GM19035 (cell line): ENCODE measurements around the gene MRFAP1.
A peak's percentile ranks its signal among the peaks of the same experiment; 100 is the strongest.
"Not testable (repeated sequence)": the region's sequence is repeated elsewhere in the genome, so short reads cannot be mapped to it uniquely, and the experiment has no call there.

Experiments
- ATAC-seq: cut with Tn5 transposase; IDR thresholded peaks from one replicate; pipeline ENCODE4 v1.9.1; 2021; ENCODE audit not compliant: unreplicated experiment

Gene MRFAP1

DNA sequence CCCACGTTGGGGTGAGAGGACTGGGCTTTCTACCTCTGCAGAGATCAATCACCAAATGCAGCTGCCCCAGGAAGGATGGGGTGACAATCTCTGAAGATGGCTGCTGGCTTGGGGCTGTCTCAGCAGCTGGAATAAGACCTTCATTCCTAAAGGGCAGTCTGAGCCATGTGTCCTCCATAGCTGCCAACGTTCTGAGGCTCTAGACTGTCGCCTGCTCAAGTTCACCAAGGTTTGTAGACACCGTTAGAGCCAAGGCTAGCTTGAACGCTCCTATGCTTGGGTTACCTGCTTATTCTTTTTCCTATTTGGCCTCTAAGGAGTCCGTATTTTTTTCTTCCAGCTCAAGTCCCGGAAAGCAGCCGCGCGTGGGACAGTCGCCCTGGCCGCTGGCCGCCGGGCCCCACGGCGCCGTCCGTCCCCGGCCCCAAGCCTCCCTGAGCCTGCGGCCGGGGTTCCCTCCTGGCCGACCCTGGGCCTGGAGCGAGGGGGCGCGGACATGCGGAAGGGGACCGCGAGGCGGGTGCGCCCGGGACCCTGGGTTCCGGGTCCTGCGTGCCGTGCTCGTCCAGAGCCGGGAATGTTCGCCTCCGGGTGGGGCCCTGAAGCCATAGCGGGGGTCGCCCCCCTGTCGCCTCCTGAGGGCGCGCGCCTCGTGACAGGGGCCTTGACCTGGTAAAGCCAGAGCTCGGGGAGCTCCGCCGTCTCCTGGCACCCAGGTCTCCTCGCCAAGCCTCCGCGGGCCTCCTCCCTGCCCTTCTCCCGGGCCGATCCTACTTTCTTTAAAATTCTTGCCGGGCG is 23.3 kb downstream of the MRFAP1 start:
- no peak for ATAC-seq

DNA sequence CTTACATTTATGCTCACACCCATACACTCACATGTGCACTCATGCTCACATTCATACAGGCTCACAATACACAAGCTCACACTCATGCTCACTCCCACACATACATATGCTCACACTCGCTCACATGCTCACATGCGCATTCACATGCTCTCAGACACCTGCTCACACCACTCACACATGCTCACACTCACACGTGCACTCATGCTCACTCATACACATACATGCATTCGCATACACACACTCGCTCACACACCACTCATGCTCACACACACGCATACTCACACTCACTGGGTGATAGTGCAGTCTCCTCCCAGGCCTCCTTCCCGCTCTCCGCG is 24.8 kb downstream of the MRFAP1 start:
- no peak for ATAC-seq

DNA sequence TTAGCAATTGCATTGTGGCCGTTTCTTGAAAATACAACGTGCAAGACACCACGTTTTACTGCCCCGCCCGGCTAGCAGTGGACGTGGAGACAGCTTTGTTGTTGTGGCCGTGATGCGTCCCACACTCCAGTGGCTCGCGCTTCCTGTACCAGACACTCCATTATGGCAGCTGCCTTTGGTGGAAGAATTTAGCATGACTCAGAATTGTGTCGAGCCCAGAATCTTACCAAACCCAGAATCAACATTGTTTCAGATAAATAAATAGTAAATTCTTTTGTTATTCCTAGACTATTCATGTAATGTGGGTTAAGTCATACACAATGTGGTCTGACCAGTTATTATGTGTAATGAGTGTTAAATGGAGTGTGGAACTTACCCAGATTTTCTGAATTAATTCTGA is 27.9 kb downstream of the MRFAP1 start:
- ATAC-seq: no peak

DNA sequence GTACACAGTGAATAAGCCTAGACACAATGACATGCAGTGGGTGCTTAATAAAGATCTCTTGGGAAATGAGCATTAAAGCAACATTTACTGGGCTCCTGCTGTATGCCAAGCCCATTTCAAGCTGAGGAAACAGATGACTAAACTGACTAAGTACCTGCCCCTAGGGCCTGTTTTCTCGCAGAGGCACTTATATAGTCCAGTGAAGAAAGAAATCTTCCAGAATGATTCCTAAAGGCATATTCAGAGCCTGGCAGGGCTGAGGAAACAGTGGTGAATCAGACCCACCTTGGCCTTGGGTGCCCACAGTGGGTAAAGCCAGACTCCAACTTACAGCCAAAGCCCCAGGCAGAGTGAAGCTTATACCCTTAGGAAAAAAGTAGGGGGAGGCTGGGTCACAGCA is 31.2 kb downstream of the MRFAP1 start:
- no peak for ATAC-seq

DNA sequence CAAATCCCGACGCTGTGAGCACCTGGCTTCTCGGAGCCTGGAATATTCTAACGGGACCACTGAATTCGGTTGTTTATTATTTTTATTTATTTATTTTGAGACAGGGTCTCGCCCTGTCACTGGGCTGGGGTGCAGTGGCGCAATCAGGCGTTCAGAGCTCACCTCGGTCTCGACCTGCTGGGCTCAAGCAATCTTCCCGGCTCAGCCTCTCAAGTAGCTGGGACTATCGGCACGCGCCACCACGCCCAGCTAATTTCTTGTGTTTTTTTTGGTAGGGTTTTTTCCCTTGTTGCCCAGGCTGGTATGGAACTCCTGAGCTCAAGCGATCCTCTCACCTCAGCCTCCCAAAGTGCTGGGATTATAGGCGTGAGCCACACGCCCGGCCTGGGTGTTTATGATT is 31.6 kb downstream of the MRFAP1 start:
- no peak for ATAC-seq

DNA sequence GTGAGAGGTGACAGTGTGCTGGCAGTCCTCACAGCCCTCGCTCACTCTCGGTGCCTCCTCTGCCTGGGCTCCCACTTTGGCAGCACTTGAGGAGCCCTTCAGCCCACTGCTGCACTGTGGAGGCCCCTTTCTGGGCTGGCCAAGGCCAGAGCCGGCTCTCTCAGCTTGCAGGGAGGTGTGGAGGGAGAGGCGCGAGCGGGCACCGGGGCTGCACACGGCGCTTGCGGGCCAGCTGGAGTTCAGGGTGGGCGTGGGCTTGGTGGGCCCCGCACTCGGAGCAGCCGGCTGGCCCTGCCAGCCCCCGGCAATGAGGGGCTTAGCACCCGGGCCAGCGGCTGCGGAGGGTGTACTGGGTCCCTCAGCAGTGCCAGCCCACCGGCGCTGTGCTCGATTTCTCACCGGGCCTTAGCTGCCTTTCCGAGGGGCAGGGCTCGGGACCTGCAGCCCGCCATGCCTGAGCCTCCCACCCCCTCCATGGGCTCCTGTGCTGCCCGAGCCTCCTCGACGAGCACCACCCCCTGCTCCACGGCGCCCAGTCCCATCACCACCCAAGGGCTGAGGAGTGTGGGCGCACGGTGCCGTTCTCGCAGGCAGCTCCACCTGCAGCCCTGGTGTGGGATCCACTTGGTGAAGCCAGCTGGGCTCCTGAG is 32.2 kb downstream of the MRFAP1 start:
- ATAC-seq: not testable (repeated sequence)

DNA sequence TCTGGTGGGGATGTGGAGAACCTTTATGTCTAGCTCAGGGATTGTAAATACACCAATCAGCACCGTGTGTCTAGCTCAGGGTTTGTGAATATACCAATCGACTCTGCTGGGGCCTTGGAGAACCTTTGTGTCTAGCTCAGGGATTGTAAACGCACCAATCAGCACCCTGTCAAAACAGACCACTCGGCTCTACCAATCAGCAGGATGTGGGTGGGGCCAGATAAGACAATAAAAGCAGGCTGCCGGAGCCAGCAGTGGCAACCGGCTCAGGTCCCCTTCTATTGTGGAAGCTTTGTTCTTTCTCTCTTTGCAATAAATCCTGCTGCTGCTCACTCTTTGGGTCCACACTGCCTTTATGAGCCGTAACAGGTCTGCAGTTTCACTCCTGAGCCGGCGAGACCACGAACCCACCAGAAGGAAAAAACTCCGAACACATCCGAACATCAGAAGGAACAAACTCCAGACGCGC is 32.7 kb downstream of the MRFAP1 start:
- ATAC-seq: not testable (repeated sequence)

DNA sequence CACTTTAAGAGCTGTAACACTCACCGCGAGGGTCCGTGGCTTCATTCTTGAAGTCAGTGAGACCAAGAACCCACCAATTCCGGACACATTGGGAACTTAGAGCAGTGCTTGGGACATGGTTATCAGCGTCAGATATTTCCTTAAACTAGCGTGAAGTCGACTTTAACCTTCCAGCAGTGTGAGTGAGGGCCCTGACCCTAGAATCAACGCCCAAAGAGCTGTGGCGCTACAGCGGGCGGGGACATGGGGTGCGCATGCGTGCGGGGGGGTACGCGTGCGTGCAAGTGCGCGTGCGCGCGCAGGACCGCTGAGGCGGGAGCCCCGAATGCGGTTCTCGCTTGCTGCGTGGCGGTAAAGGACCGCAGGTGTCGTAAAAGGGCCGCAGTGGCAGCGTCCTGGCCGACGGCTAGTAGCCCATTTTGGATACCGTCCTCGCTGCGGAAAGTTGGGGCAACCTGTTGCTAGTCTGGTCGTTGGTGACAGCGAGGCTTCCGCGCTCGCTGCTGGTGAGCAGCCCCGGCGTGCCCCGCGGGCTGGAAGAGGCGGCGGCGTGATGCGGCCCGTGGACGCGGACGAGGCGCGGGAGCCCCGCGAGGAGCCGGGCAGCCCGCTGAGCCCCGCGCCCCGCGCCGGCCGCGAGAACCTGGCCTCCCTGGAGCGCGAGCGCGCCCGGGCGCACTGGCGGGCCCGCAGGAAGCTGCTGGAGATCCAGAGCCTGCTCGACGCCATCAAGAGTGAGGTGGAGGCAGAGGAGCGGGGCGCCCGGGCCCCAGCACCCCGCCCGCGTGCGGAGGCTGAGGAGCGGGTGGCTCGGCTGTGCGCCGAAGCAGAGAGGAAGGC is 33.4 kb downstream of the MRFAP1 start:
- peak; percentile 85 for ATAC-seq

DNA sequence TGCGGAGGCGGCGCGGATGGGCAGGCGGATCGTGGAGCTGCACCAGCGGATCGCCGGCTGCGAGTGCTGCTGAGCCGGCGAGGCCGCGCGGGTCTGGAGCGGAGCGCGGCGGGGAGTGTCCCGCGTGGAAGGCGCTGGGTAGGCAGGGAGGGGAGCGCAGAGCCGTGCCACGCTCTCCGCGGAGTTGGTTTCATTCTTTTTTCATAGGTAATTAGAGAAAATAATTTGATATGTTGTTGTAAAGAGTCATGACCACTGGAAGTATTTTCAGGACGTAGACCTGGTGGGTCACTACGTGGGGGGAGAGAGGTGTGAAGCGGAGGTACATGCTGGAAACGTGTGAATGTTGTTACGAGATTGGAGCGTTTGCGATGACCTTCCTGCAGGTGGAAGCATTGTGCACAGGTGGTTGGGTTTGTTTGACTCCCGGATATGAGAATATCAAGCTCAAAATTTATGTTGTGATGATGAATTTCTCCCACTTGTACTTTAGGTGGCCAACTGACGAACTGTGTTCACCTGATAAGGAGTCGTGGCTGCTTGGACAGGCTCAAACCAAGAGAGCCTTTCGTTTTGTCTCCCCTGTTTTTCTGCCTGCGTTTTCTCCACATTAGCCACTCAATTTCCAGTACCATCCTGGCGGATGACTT is 34.1 kb downstream of the MRFAP1 start:
- ATAC-seq: peak; percentile 44

DNA sequence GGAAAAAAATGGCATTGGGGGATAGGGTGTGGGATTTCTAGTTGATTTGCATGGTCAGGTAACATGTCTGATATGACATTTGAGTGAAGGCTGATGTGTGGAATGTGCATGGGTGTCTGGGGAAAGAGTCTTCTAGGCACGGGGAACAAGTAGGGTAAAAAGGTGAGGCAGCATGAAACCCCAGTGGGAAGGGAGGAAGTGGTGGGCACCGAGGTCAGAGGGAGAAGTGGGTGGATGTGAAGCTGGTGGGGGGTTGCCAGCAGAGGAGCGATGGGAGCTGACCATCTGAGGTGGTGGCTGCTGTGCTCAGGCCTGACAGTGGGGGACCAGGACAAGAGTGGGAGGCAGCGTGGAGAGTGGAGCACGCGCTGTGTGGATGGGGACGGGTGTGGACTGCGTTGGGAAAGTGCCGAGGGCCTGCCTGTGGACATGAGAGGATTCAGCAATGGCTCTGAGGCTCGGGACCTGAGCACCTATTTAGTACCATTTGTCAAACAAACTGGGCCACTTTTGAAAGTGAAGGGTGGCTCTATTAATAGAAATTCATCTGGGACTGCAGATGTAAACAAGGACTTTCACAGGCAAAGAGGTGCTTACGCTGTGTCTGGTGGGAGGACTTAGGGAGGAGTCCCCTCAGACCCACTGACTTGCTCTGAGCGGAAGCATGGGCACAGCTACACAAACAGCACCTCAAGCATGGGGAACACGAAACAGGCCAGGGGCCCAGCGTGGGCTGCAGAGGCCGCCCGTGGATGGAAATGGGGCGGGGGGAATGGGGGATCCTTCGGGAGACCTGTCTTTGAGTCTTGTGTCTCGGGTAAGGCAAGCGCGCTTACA is 36.5 kb downstream of the MRFAP1 start:
- no peak for ATAC-seq

DNA sequence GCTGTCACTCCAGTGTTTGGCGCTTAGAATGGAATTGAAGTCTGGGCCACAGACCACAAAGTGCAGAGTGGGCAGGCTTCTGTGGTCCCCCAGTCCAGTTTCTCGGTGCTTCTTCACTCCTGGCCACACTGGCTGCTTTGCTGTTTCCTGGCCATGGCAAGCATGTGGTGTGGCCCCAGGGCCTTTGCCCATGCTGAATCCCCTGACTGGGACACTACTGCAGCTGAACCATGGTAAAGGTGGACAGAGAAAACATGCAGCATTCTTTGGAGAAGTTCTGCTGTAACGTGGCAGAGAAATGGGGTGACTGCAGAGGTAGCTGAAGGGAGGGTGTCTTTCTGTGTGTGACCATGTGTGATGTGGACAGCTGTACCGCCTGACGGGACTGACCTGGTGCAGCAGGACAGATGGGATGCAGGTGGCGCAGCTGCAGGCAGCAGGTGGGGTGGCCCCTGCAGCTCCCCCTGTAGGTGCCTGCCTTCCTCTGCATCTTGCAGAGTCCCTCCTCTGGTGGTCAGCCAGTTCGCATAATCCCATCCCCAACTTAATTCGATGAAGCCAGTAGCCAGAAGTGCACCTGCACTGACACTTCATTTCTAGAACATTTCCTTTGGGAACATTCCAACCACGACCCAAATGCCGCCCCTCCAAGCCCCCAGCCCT is 40.0 kb downstream of the MRFAP1 start:
- ATAC-seq: no peak

DNA sequence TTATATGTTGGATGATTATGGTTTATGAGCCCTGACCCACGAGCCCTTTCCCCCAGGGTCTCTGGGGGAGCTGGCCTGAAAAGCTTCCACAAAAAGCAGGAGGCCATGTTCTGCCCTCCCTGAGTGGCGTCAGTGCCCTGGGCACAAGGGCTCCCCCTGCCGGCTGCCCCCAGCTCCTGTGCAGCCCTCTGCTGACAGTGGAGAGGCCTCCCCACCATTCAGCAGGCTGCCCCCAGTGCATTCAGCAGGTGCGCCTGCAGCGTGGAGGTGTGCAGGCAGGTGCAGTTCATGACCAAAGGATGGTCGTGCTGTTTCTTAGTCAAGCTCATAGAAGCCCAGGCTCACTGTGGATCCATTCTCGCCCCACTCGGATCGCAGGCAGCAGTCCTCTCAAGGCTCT is 40.7 kb downstream of the MRFAP1 start:
- no peak for ATAC-seq

DNA sequence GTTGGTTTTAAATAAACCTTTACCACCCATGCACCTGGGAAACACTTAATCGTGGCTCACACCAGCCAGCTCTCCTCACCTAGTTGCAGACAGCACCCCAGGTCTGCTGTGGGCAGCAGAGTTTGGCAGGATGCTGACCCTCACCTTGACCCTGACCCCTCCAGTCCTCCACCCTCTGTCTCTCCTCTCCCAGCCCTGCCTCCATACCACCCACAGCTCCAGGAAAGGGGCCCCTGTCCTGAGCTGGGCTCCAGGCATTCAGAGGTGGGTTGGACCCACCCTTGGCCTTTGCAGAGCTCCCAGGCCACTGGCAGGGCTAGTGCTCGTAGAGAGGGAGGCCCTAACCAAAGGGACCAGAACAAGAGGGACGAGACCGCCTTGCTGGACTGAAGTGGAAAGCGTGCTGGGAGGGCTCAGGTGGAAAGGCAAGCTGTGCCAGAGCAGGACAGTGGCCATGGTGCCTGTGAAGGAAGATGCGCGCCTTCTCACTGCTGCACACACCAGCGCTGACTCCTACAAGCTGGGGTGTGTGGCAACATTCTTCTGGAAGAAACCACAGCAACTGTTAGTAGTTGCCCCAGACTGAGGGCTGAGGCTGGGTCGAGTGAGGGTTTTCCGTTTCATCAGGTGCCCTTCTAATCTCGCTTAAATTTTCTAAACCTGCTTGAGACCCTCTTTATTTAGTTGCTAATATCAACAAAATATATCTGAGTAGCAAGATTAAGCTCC is 42.5 kb downstream of the MRFAP1 start:
- no peak for ATAC-seq

DNA sequence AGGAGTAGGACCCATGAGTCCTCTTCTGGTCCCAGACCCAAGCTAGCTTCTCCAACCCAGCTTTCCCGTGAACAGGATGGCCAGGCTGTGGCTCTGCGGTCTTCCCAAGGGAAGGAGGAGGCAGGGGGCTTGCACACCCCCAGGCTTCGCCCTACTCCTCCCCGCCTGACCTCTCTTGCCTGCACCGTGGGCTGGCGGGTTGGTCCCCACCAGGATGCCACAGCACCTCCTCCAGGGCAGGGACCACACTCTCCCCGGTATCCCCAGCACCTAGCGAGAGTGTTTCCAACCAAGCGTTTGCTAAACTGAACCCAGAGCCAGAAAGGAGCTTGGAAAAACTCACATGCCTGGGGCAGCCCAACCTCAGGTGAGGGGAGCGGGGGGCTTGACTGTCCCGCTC is 44.2 kb downstream of the MRFAP1 start:
- no peak for ATAC-seq

DNA sequence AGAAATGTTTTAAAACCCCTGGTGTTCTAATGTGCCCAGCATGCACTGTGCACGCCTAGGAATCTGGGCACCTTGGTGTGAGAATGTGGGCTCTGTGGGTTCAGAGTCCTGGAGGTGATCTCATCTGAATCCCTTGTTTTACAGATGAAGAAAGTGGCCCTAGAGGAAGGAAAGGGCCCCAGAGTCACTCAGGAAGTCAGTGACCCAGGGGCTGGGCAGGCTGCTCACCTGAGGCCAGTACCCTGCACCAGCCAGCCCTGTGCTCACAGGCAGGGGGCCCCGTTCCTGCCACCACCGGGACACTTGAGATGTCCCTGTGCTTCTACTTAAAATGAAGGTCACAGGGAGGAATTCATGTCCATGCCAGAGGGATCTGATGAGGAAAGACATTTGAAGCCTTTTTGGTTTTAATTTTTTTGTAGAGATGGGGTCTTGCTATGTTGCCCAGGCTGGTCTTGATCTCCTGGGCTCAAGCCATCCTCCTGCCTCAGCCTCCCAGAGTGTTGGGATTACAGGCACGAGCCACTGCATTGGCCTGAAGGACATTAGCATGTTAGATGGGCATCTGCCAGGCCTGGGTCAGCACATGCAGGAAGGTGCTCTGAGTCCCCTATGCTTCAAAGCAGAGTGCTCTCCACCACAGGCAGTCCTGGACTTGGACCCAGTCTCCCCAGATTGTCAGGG is 45.8 kb downstream of the MRFAP1 start:
- no peak for ATAC-seq

DNA sequence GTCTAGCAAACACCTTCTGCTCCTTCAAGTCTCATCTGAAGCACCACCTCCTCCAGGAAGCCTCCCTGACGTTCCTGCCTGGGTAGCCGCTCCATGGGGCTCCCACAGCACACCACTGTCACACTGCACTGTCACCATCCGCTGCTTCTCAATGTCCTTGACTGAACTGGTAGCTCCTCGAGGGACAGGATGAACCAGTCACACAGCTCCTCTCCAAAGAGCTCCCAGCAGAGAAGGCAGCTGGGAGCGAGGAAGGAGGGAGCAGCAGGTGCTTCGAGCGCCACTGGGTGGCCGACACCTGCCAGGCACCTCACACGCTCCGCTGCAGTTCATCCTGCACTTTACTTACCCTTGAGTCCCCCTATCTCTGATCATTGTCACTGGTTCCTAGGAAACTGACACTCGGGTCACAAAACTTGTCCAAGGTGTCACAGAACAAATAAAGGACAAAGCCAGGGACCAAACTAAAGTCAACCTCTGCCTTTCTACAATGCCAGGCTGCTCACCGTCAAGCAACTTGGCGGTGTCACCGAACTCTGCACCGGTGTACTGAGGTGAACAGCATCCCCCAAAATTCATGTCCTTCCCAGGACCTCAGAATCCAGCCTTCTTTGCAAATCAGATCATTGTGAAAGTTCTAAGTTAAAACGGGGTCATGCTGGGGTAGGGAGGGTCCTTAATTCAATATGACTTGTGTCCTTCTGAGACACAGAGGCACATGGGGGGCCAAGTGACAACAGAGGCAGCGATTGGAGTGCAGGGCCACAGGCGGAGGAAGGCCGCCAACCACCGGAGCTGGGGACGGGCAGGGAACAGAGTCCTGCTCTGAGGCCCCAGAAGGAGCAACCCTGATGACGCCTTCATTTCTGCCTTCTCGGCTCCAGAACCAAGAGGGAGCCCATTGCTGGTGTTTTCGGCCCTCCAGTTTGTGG is 47.7 kb downstream of the MRFAP1 start:
- ATAC-seq: no peak

DNA sequence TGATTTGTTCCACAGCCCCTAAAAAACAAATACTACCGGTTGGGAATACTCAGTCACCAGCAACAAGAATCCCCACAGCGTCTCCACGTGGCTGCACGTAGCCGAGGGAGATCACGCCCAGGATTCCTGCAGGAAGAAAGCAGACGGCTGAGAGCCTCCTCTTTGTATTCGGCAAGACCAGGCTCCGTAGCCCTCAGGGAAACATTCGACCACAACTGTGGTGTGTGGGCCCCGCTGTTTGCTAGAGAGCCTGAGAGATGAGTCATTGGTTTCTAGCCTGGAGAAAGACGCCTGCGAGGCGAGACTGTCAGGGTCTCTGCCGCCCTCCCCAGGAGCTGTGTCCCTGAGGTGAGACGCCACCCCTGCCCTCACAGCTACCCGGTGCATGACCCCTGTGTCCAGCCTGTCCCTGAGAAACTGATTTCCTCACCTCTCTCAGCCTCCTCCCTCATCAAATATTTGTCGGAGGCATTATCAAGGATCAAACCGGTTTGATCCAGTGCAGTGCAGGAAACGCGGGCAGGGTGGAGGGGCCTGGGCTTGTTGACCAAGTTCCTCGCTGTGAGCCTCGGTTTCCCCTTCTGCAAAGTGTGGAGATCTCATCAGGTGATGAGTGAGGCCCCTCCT is 48.5 kb downstream of the MRFAP1 start:
- ATAC-seq: peak; percentile 68
